GM15510 (cell line): ENCODE data around the gene CLNS1A.

Experiments used
- POLR2A ChIP-seq: IDR thresholded peaks from 3 replicates; pipeline ENCODE4 v1.6.1; 2011; ENCODE audit warnings: borderline replicate concordance; ENCODE audit not compliant: insufficient read length; ENCODE audit errors: extremely low read depth

The CLNS1A gene

DNA sequence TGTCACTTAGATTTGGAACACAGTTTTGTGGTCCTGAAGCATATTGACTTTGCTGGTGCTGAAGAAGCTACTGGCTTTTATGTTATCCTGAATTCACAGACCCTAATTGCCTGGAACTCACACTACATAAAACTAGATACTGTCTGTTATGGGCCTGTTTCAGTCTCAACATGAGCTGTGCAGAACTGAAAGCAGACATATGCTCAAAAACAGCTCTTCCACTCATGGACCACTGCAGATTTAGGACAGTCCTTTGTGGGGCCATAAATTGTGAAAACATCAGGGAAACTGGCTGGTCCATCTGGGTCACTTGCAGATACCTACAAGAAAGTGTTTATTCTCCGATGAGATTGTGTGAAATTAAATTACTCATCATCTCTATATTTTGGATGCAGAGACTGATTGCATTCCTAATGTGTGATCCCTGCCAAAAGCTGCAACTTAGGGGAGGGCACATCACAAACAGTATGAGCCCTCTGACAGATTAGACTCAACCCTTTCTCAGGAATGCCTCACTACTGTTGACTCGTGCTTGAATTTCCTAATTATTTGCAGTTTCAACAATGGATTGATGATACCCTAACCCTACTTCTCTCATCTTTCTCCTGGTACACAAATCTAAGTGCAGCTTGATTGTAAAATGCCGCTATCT is 10.2 kb upstream of the CLNS1A start:
- TF ChIP-seq POLR2A, result no peak

DNA sequence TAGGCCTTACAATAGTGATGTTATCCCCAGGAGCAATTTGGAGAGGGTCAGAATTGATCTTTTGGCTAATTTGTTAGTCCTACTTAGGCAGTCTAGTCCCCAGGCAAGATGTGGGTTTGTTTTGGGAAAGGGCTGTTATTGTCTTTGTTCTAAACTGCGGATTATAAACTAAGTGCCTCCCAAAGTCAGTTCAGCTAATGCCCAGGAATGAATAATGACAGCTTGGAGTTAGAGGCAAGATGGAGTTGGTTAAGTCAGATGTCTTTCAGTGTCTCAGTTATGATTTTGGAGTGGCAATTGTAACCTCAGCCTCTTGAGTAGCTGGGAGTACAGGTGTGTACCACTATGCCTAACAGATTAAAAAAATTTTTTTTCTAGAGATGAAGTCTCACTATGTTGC is 7.3 kb upstream of the CLNS1A start:
- TF ChIP-seq POLR2A, result no peak

GRCh38 chr11:77642228-77642627 is 4.6 kb upstream of the CLNS1A start:
- TF ChIP-seq POLR2A, result no peak

DNA sequence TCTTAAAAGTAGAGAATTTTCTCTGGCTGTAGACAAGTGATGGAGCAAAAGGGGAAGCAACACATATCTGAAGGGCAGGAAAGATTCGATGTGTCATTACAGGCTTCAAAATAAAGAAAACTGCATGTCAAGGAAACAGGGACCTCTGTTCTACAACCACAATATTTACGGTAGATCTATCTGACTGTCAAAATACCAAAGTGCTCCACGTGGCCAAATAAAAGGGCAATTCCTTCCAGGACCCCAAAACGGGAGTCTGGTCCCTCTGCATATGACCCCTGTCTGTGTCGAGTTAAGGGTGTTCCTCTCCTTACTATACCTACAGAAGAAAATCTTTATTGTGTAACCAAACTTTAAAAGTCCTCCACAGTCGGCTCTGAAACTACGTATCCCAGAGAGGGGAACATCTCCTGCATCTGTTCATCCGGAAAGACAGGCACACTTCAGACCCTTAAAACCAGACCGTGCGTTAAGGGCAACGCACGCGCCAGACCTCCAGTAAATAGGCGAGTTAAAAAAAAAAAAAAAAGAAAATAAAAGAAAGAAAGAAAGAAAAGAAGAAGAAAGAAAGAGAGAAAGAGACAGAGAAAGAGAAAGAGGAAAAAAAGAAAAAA is 756 bp downstream of the CLNS1A start:
- no peak for TF ChIP-seq POLR2A

GRCh38 chr11:77630157-77630710 is 7.4 kb downstream of the CLNS1A start:
- no peak for TF ChIP-seq POLR2A

GRCh38 chr11:77619576-77620198 is 17.9 kb downstream of the CLNS1A start:
- TF ChIP-seq POLR2A, result no peak

DNA sequence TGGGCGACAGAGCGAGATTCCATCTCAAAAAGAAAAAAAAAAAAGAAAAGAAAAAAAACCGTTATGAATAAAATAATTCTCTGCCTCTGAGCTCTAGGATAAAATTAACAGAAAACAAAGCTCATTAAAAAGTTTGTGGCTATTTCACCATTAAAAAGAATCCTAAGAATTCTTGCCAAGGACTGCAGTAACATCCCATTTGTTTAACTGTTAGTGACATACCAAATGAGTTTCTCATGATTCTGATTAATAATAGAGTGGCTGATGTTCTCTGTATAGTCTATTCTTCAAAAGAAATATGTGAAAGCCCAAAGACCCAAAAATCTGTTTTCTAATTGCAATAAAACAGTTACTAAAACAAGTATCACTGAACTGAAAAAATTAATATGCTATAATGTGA is 19.7 kb downstream of the CLNS1A start:
- no peak for TF ChIP-seq POLR2A

- no peak for TF ChIP-seq POLR2A
Measured at GRCh38 chr11:77611921-77612320, 25.7 kb downstream of the CLNS1A start.

- no peak for TF ChIP-seq POLR2A
Measured at GRCh38 chr11:77609234-77609633, 28.4 kb downstream of the CLNS1A start.

DNA sequence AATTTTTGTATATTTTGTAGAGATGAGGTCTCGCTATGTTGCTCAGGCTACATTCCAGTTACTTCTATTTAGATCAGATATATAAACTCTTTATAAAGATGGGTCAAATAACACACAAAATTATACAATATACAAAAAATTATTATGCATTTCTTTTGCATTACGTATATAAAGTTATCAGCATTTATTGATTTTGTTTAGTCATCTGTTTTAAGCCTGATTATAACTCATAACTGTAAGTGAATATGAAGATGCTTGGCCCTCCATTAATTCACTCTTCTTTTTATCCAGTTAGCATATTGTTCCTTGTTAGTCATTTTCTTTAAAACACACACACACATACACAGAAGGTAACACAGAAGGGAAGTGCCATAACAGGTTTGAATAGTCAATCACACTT is 33.3 kb downstream of the CLNS1A start:
- TF ChIP-seq POLR2A, result no peak

DNA sequence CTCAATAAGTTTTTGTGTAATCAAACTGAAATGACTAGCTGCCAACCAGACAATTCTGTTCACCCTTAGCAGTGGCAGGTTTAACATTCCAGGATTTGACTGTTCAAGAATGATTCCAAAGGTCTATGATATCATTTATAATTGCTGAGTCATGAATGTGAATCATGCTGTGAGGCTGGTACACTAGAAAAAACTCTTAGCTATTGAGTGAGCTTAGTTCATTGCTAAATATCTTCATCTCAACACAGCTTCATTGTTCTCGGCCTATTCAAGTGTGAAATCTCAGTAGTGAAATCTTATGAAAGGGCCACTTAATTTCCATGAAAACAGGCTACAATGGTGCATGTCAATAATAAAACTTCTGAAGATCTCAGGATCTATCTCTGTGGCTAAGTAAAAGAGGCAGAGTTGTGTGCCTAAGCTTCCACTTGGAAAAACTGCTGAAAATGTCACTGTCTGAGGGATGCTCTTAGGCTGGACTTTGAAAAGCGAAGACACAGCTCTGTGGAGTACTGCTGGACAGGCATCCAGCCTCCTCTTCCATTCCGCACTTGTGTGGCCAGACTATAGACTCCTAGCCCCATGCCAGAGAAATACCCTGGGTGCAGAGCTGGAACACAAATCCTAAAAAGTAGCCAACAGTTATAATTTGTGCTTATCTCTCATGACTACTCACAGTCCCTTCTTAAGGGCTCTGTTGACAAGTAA is 35.1 kb downstream of the CLNS1A start:
- no peak for TF ChIP-seq POLR2A

DNA sequence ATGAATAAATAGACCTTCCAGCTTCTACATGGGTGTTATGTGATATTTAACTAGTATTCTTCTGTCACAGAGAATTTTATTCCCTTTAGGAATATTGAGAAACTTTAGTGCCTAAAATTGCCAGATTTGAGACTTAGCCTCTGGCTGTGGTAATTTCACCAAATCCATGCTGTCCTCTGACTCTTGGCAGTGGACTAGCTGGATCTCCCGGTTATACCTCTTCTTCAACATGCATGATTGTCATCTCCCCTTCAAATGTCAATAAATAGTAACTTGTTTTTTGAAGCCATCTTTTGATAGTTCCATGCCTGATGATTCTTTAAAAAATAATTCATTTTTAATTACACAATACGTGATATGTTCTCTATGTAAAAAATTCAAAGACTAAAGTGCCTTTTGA is 39.4 kb downstream of the CLNS1A start:
- no peak for TF ChIP-seq POLR2A

GRCh38 chr11:77596626-77597025 is 41.0 kb downstream of the CLNS1A start:
- no peak for TF ChIP-seq POLR2A

DNA sequence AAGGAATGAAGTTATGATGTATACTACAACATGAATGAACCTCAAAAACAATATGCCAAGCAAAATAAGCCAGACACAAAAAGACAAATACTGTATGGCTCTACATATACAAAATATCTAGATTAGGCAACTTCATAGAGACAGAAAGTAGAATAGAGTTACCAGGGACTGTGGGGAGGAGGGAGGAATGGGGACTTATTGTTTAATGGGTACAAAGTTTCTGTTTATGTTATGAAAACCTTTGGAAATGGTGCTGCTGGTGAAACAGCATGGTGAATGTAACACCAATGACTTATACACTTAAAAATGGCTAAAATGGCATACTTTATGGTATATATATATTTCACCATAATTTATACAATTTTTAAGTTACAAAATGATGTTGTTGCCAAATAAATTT is 43.7 kb downstream of the CLNS1A start:
- TF ChIP-seq POLR2A, result no peak

GRCh38 chr11:77592727-77593126 is 44.9 kb downstream of the CLNS1A start:
- no peak for TF ChIP-seq POLR2A

- no peak for TF ChIP-seq POLR2A
Measured at GRCh38 chr11:77590194-77590782, 47.3 kb downstream of the CLNS1A start.
